Skin of body (tissue), 2 donors: ENCODE results near the gene TMEM54. TPM values are rescaled to one million over a fixed set of nuclear protein-coding genes. Genes with fewer than 3 reads are reported as not detected.

Experiments
- DNase-seq: peaks from one replicate; lab custom pipeline; 2025; lab: John Stamatoyannopoulos, UW
- total RNA-seq: library from RNA; depleted of rRNA; stranded (reverse); fragments of >200 nt; gene quantifications from one replicate; pipeline ENCODE4 v1.2.3, GENCODE V29; 2014

Gene TMEM54
- total RNA-seq, 1 donor from 2014 or later: 18.3 TPM

- DNase-seq: no peak
Measured at GRCh38 chr1:32881871-32882850, 19.0 kb downstream of the TMEM54 start.

DNA sequence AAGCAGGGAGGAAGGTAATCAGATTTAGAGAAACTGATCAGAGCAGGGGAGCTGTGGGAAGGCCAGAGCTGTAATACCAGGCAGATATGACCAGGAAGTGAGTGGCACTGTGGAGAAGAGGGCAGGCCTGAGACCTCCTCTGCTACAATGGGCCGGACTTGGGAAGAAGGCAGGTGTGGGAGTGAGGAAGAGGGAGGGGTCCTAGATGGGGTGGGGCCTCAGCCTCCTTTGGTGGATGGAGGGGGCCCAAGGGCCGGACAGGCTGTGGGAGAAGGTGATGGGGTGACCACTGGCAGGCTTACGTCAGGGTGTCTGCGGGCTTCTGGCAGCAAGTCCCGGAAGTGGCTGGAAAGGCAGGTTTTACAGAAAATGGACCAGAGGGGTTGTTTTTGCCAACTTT lies 19.9 kb downstream of the TMEM54 start:
- no peak for DNase-seq

DNA sequence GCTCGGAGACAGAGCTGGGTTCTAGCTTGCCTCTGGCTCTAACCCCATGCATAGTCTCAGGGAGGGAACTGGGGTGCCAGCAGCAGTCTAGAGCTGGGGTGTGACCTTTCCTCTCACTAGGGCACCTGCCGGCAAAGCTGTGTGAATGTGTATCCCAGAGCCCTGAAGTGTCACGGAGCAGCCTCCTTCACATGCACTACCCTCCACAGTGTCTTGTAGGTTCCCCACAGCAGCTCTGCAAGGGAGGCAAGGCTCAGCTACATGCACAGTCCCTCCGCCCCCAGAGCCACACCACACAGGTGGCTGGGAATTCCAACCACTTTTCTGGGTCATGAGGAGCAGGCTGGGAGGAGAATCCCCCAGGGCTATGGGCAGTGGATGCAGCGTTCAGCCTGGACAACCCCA lies 22.6 kb downstream of the TMEM54 start:
- DNase-seq: no peak

DNA sequence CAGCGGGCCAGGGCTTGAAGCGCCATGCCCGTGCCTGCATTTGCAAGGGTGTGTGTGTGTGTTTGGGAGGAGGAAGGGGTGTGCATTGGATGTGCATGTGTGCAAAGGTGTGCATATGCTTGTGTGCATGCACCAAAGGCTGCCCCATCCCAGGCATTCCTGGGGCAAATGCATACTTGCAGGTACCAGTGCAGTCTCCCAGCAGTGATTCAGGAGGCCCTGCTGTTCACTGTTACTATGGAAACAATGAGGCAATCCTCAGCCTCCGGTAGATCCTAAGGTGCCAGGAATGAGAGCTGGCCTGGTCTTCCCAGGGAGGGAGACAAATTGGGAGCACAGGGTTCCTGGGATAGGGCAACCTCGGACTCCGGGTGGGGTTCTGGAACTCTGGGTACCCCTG lies 23.0 kb downstream of the TMEM54 start:
- DNase-seq: no peak

GRCh38 chr1:32877211-32878110 lies 23.7 kb downstream of the TMEM54 start:
- no peak for DNase-seq

GRCh38 chr1:32876341-32877210 lies 24.6 kb downstream of the TMEM54 start:
- no peak for DNase-seq

DNA sequence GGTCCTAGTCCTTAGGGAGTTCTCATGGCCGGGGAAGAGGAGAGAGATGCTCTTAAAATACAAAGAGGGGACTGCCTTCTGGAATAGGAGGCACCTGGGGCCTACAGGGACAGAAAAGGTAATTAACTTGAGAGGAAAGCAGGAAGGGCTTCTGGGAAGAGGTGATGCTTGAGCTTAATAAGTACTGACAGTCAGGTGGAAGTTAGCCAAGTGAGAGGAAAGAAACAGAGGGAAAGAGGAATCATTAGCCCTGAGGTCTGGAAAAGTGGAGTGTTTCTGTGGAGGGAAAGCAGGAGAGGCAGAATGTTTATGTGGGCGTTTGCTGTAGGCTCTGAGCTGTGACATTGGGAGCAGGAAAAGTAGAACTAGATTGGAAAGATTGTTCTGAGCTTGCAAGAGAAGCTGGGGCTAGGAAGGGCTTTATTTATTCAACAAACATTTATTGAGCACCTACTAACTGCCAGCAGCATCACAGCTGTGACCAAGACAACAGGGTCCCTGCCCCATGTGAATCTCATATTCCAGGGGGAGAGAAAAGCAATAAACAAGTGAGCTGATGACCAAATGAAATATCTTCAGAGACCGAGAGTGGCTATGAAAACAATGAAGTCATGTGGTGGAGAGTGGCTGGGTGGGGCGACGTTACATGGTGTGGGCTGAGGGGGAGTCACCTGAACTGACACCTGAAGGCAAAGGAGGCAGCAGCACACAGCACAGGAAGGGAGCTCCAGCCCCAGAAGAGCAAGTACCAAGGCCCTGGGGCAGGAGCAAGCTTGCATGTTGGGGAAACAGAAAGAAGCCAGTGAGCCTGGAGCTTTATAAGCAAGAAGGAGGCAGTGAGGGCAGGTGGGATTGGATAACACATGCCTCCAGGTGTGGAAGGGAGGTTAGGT lies 26.1 kb downstream of the TMEM54 start:
- DNase-seq: no peak

DNA sequence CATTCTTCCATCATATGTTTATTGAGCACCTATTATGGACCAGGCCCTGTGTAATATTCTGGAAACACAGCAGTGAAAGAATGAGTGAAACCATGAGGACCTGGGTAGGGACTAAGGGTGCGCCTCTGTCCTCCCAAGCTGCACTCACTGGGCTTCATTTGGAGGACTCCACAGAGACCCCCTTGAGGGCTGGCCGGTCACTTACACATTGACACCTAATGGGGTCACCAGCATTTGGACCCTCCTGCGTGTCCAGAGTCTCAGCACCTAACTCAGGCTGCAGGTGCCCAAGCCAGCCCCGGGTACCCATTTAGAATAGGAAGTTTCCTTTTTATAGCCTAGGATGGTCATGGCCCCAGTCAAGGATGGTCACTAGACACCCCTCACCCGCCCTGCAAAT lies 27.7 kb downstream of the TMEM54 start:
- no peak for DNase-seq

GRCh38 chr1:32872192-32872460 lies 29.1 kb downstream of the TMEM54 start:
- DNase-seq: no peak

DNA sequence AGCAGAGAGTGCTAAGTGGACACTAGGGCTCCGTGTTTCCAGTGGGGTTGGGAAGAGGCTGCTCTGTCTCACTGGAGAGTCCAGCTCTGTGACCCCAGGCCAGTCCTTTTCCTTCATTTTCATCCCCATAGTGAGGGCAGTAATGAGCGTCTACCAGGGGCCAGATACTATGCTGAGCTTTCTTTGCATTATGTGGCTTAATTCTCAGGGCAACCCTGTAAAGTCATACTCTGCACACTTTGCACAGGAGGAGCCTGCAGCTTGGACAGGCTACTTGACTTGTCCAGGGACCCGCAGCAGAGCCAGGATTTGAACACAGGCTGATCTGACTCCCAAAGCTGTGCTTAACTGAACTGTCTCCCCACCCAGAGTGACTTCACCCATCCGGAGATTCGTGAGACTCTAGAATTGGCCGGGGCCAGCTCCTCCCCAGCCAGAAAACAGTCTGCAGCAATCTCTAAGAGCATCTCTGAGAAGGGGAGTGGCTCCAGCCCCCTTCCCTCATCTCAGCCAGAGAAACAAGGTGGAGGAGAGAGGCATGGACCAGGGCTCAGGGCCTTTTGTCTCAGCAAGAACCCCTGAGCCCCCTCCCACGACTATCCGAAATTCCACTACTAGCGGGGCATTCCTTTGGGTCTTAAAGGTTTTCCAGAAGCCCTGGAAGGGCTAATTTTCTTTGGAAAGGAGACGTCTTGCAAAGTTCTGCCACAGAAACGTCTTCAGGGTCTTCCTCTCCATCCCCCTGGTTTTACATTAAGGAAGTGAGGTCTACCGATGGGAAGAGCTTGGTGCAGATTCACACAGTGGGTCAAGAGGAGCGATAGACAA lies 29.6 kb downstream of the TMEM54 start:
- peak; percentile 58 for DNase-seq

- DNase-seq: no peak
Measured at GRCh38 chr1:32870615-32871363, 30.4 kb downstream of the TMEM54 start, which contains the start of gene FNDC5. FNDC5 (minus strand) TSS chr1:32870912.

DNA sequence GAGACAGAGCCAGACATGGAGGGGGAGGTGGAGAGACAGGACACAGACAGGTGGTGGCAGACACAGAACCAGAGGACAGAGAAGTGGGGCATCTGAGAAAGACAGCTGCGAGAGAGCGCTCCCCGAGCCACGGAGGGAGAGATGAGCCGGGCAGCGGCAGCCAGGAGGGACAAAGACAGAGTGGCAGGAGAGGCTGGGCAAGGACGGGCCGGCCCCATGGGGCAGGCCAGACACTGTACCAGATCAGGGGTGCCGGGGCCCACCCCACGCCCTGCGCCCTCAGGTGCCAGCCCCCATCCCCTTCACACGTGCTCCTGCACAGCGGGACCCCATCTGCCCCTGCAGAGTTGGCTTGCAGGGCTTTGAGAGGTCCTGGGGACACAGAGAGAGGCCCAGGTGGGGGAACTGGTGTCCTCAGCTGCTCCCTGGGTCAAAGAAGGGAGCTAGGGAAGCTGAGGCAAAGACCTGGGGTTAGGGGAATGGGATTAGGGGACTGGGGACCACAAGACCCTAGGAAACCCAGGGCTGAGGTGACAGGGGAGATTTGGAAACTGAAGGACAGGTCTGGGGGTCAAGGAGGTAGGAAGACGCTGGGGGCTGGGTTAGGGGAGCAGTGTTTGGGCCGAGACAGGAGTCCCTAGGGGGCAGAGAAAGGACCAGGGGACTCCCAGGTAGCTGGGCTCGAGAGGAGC lies 31.1 kb downstream of the TMEM54 start:
- no peak for DNase-seq

DNA sequence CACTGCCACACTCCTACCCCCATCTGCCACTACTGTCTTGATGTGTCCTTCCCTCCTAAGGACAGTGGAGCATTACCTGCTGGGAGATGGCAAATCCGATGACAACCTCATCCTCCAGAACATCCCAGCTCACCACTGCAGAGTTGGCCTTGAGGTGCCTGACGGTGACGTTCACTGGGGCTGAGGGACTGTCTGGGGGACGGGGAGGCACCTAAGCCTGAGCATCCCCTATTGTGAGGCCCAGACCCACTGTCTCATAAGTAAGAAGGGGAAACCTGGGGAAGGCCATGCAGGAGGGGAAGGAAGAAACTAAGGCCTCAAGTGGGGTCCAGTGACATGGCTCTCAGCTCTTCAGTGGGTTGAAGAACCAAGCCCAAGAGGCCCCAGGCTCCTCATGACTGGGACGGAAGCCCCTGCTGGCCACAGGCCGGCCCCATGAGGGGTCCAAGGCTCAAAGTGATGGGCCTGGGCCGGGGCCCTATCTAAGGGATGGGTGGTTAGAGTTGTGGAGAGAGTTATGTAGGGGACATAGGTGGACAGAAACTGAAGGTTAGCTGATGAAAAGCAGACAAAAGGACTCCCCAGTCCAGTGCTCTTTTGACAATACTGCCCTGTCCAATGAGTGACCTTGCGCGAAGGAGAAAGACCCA lies 32.3 kb downstream of the TMEM54 start:
- DNase-seq: no peak

DNA sequence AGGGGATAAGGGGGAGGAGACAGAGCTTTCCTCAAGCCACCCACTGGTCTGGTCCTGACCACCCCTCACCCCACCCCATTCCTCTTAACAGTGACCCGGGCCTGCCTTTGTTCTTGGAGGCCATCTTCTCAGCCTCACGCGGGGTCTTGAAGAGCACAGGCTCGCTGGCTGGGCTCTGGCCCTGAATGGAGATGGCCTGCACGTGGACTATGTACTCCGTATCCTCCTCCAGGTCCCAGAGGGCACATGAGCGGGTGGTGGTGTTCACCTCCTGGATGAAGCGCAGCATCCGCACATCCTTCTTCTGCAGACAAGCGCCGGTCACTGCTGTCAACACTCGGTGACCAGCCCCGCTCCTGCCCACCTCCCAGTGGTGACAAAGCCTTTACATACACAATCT lies 33.1 kb downstream of the TMEM54 start:
- no peak for DNase-seq

- DNase-seq: no peak
Measured at GRCh38 chr1:32867671-32868070, 33.5 kb downstream of the TMEM54 start.

DNA sequence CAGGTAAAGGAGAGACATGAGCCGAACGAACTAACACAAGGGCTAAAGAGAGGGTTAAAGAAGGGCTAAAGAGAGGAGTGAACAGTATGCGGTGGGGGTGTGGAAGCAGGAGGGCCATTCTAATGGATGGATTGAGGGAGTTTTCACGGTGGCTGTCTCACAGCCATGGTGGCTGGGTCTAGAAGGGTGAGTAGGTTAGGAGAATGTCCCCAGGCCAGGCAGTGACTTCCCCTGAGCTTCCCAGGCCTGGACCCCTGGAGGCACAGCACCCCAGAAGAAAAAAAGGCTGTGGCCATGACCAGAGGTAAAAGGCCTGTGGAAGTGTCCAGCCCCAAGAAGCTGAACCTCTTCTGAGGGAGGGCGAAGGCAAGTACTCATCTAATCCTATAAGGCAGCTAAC lies 34.0 kb downstream of the TMEM54 start:
- no peak for DNase-seq

DNA sequence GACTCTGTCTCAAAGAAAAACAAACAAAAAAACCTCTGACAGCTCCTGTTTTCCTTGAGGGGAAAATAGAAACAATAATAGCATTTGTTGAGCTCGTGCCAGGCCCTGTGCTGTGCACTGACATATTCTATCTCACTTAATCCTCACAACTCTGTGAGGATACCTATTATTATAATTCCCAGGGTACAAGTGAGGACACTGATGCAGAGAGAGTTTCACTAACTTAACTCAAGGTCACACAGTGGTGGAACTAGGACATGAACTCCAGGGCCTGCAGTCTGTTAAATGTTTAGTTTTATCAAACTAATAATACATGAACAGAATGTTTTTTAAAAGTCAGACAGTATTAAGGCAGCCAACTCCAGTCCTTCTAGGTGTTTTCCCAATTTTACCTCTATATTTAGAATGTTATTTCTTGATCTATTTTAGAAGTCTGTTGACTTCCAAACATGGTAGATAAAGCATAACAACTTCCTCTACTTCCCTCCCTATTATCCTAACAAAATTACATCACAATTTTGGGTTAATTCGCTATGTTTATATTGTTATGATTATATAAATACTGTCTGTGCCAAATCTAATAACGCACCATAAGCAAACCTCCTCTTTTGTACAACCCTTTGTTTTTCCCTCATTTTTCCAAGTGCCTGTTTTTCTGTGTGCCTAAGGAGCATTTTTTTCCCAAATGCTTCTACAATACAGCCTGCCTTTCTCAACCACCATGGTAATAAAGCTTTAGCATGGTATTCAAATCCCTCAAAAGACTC lies 35.4 kb downstream of the TMEM54 start:
- DNase-seq: no peak
